Endothelial cell of umbilical vein (primary cell): ENCODE measurements around the gene ZNF768. TPM values are rescaled to one million over a fixed set of nuclear protein-coding genes. Genes with fewer than 3 reads are reported as not detected.

Source experiments
- BruUV-seq: library from RNA; stranded (reverse); fragments of 400-500 nt; replicated peaks from 2 replicates; lab custom pipeline; 2021; lab: Mats Ljungman, UMichigan
- CTCF ChIA-PET: fragments of 300-600, 350-600 bp; sonication (Branson Sonifier 250); formaldehyde crosslinking; loops from one replicate; lab custom pipeline; 2021; ENCODE audit warnings: antibody characterized with exemption, inconsistent platforms; lab: Charles Lee
- POLR2A ChIA-PET: fragments of 300-600, 350-600 bp; sonication (Branson Sonifier 250); formaldehyde crosslinking; loops from one replicate; lab custom pipeline; 2021; ENCODE audit warnings: antibody characterized with exemption, inconsistent platforms; lab: Charles Lee
- DNase-seq: peaks from one replicate; pipeline ENCODE4 v3.0.0-alpha.2; 2011; ENCODE audit warnings: low read depth, low spot score
- FAIRE-seq: peaks from 2 replicates; lab custom pipeline; 2011; peaks lifted over from hg19 to GRCh38; lab: Jason Lieb, UNC
- H2AFZ ChIP-seq: 2 replicates; pipeline ENCODE4 v1.6.0; 2012; ENCODE audit warnings: low read depth, low read length, control low read depth, inconsistent platforms
- H3K27ac ChIP-seq: 2 replicates; pipeline ENCODE4 v1.5.1; 2011; ENCODE audit warnings: low read depth, mild to moderate bottlenecking, control low read depth, low read length, moderate library complexity; ENCODE audit not compliant: insufficient read depth
- H3K27me3 ChIP-seq, 2 experiments: 2 replicates each; pipeline versions ENCODE4 v1.6.0 to v1.6.1; 2011; ENCODE audit warnings: low read length in 2 of 2, mixed read lengths in 1 of 2; ENCODE audit not compliant: control insufficient read depth in 2 of 2, insufficient read depth in 2 of 2
- H3K36me3 ChIP-seq, 2 experiments: 2 replicates in 1 of 2; 3 replicates in 1 of 2; pipeline ENCODE4 v1.5.1; 2011; ENCODE audit warnings: low read length in 2 of 2, mild to moderate bottlenecking in 1 of 2, moderate library complexity in 1 of 2; ENCODE audit not compliant: control insufficient read depth in 2 of 2, insufficient read depth in 2 of 2; ENCODE audit errors: extremely low read depth in 1 of 2
- H3K4me1 ChIP-seq: 3 replicates; pipeline ENCODE4 v1.5.1; 2011; ENCODE audit warnings: mild to moderate bottlenecking, low read length; ENCODE audit not compliant: control insufficient read depth, insufficient read depth; ENCODE audit errors: extremely low read depth
- H3K4me2 ChIP-seq: 2 replicates; pipeline ENCODE4 v1.6.1; 2011; ENCODE audit warnings: low read length, control low read depth, mixed read lengths; ENCODE audit not compliant: insufficient read depth
- H3K4me3 ChIP-seq, 3 experiments: fragments of 200-600 bp in 1 of 3; sonication (generic), shearing (Covaris generic) in 1 of 3; replicated peaks in 1 of 3; 2 replicates each; pipeline ENCODE4 v1.5.1; 2011 to 2016; ENCODE audit warnings: control low read depth in 3 of 3, low read length in 3 of 3, mild to moderate bottlenecking in 2 of 3, inconsistent platforms in 1 of 3, low read depth in 1 of 3, moderate library complexity in 1 of 3; ENCODE audit not compliant: insufficient read depth in 1 of 3
- H3K79me2 ChIP-seq: 2 replicates; pipeline ENCODE4 v1.6.0; 2012; ENCODE audit warnings: low read length, inconsistent platforms; ENCODE audit not compliant: control insufficient read depth, insufficient read depth
- H3K9ac ChIP-seq: replicated peaks from 2 replicates; pipeline ENCODE3; 2011; ENCODE audit warnings: low read length, control low read depth; ENCODE audit not compliant: insufficient read depth; ENCODE audit errors: extremely low read depth
- H3K9me1 ChIP-seq: replicated peaks from 3 replicates; pipeline ENCODE4 v1.6.0; 2011; ENCODE audit warnings: mild to moderate bottlenecking, low read length; ENCODE audit not compliant: control insufficient read depth, insufficient read depth; ENCODE audit errors: extremely low read depth
- H3K9me3 ChIP-seq: replicated peaks from 2 replicates; pipeline ENCODE4 v1.5.1; 2012; ENCODE audit warnings: low read length, inconsistent platforms; ENCODE audit not compliant: control insufficient read depth, insufficient read depth
- H4K20me1 ChIP-seq: replicated peaks from 2 replicates; pipeline ENCODE3; 2011; ENCODE audit warnings: mild to moderate bottlenecking, low read length; ENCODE audit not compliant: control insufficient read depth, insufficient read depth; ENCODE audit errors: extremely low read depth
- GATA2 ChIP-seq: IDR thresholded peaks from 2 replicates; pipeline ENCODE4 v1.7.0; 2011; ENCODE audit warnings: low read depth, mild to moderate bottlenecking, moderate library complexity, mixed read lengths, low read length; ENCODE audit not compliant: insufficient read length, insufficient read depth
- MAX ChIP-seq: IDR thresholded peaks from 2 replicates; pipeline ENCODE4 v1.6.1; 2011; ENCODE audit not compliant: insufficient read depth, insufficient read length
- MYC ChIP-seq: IDR thresholded peaks from one replicate; pipeline ENCODE4 v1.6.1; 2011; ENCODE audit warnings: mild to moderate bottlenecking, low read depth, low read length
- POLR2A ChIP-seq: IDR thresholded peaks from 2 replicates; pipeline ENCODE4 v1.6.1; 2012; ENCODE audit warnings: low read depth, mild to moderate bottlenecking, control low read depth, low read length
- dilution Hi-C: fragments of 300-500 bp; cut with MboI; formaldehyde crosslinking; loops from one replicate; pipeline ENCODE4 v1.15.0; 2019; ENCODE audit warnings: low sequenced_read_pairs; ENCODE audit not compliant: extremely low pct_ligation_motif_present
- intact Hi-C: fragments of 100-400 bp; cut with micrococcal nuclease; formaldehyde crosslinking; loops from one replicate; pipeline ENCODE4 v1.10.0; 2022
- polyA plus RNA-seq, 4 experiments: library from polyadenylated mRNA; depleted of rRNA in 3 of 4; stranded (reverse) in 3 of 4; unstranded in 1 of 4; fragments of >200 nt; gene quantifications; 2 replicates each; pipeline versions ENCODE4 v1.2.1 to v1.2.3, GENCODE V29; 2011 to 2012; ENCODE audit warnings: missing spikeins in 1 of 4
- total RNA-seq: library from RNA; stranded (reverse); gene quantifications from 2 replicates; pipeline ENCODE4 v1.2.3, GENCODE V29; 2021
- TF ChIP-seq, protein P1 (sequence below), 2 donors: IDR thresholded peaks; 1 replicate in 1 of 2; 2 replicates in 1 of 2; pipeline ENCODE4 v1.5.1; 2011; ENCODE audit warnings: low read length in 2 of 2, mild to moderate bottlenecking in 2 of 2, moderate library complexity in 2 of 2, control low read depth in 1 of 2, inconsistent platforms in 1 of 2, low read depth in 1 of 2; ENCODE audit not compliant: insufficient read depth in 1 of 2; ENCODE audit errors: extremely low read depth in 1 of 2

ZNF768 gene
- total and polyA plus RNA-seq, 2 donors (not counting 3 experiments of a cell fraction or from before 2014, with no cell fraction given): 24.2 to 24.7 TPM

DNA sequence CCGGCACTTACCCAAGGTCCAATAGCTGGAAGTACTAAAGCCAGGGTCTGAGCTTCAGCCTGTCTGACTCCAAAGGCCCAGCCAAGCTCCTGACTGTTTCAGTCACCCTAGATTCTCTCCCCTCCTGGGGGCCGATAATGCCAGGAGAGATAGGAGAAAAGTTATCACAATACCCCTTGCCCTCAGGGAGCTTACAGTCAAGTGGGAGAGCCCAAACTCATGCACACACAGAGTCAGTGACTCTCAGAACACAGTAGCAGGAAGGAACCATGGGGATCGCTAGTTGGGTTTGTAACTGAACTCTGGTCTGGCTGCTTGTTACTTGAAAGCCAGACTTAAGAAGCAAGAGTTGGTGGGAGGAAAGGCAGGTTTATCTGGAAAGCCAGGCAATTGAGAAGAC, 14.9 kb downstream of the ZNF768 start:
- Histone ChIP-seq H2AFZ (no peak overlapping the region), H3K4me1 (no peaks in the 10 kb centered on the region), H3K4me2 (no peak overlapping the region), H3K9ac (no peak overlapping the region), H3K27me3 (peaks cover 0 to 7% of the 10 kb centered on the region in 2 experiments), H3K36me3 (no peaks in the 10 kb centered on the region), H4K20me1 (no peaks in the 10 kb centered on the region), H3K27ac (no peak overlapping the region), H3K4me3 (no peak overlapping the region), H3K79me2 (no peaks in the 10 kb centered on the region), H3K9me1 (no peaks in the 10 kb centered on the region), H3K9me3 (no peaks in the 10 kb centered on the region)
- DNase-seq (no peak), FAIRE-seq (no peak)
- POLR2A ChIA-PET: no interaction called here
- dilution Hi-C loops (no loop called here), intact Hi-C loops (no loop called here)
- no peak for TF ChIP-seq MAX
- no TSS peak for BruUV-seq
- CTCF ChIA-PET: interaction anchor here (0.8 to 1.1 kb wide), 4 partner anchors 15 to 118 kb away, joined by 3 to 5 read pairs (median 3); partner anchors contain the start of gene ZNF768

DNA sequence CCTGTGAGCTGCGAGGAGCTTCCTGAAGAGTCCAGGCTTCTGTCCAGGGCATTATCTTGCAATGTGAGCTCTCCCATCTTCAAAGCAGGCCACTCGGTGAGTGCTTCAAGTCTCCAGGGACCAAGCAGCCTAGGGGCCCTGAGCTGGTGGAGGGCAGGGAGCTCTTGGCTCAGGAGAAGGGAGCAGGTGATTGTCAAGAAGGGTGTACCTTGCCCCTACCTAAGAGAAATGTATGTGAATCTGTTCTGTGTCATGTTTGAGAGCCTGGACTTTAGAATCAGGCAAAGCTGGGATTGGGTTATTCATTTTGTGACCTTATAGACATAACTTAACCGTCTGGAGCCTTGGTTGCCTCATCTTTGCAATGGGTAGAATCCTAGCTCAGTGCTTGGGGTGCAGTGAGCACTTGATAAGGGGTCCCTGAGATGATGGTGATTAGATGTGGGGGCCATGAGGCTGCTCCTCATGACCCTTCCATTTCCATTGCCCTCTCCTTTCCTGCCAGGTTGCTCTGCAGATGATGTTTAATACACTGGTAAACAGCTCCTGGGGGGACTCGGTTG, 15.9 kb downstream of the ZNF768 start:
- ChIA-PET CTCF (interaction anchor here (0.9 to 1.0 kb wide), 2 partner anchors 12 to 16 kb away, joined by 3 read pairs; partner anchors contain the start of gene ZNF768), POLR2A (no interaction called here)
- no peaks in the 10 kb centered on the region for H4K20me1 ChIP-seq
- no peak overlapping the region for H3K27ac ChIP-seq
- H3K36me3 ChIP-seq: no peaks in the 10 kb centered on the region
- H3K9ac ChIP-seq: no peak overlapping the region
- H3K4me3 ChIP-seq: no peak overlapping the region
- DNase-seq (no peak), FAIRE-seq (no peak)
- peaks cover 0 to 7% of the 10 kb centered on the region in 2 experiments for H3K27me3 ChIP-seq
- no peaks in the 10 kb centered on the region for H3K9me1 ChIP-seq
- intact Hi-C loops: no loop called here
- H3K4me1 ChIP-seq: no peaks in the 10 kb centered on the region
- no peak overlapping the region for H2AFZ ChIP-seq
- H3K4me2 ChIP-seq: no peak overlapping the region
- BruUV-seq: no TSS peak
- TF ChIP-seq, protein P1, sequence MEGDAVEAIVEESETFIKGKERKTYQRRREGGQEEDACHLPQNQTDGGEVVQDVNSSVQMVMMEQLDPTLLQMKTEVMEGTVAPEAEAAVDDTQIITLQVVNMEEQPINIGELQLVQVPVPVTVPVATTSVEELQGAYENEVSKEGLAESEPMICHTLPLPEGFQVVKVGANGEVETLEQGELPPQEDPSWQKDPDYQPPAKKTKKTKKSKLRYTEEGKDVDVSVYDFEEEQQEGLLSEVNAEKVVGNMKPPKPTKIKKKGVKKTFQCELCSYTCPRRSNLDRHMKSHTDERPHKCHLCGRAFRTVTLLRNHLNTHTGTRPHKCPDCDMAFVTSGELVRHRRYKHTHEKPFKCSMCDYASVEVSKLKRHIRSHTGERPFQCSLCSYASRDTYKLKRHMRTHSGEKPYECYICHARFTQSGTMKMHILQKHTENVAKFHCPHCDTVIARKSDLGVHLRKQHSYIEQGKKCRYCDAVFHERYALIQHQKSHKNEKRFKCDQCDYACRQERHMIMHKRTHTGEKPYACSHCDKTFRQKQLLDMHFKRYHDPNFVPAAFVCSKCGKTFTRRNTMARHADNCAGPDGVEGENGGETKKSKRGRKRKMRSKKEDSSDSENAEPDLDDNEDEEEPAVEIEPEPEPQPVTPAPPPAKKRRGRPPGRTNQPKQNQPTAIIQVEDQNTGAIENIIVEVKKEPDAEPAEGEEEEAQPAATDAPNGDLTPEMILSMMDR (IDR thresholded peaks at IDR 0.05; ENCODE audit: extremely low read depth in 1 of 2, insufficient read depth in 1 of 2, low read depth in 1 of 2, low read length in 2 of 2): no peak
- no peak for TF ChIP-seq POLR2A
- no peak for TF ChIP-seq MYC
- TF ChIP-seq GATA2: no peak
- no peak for TF ChIP-seq MAX
- no peaks in the 10 kb centered on the region for H3K79me2 ChIP-seq
- no peaks in the 10 kb centered on the region for H3K9me3 ChIP-seq
- dilution Hi-C loops: no loop called here
